Calu3 (cell line): Measurements from ENCODE around the gene FAM162B. TPM values are rescaled to one million over a fixed set of nuclear protein-coding genes. Genes with fewer than 3 reads are reported as not detected.

Experiments
- Bru-seq: library from RNA; stranded (reverse); fragments of 400-500 nt; gene quantifications from one replicate; lab custom pipeline; 2021; lab: Mats Ljungman, UMichigan
- BruChase-seq, 2 experiments: library from RNA; stranded (reverse); fragments of 400-500 nt; gene quantifications; one replicate each; lab custom pipeline; 2021; lab: Mats Ljungman, UMichigan
- BruUV-seq: library from RNA; stranded (reverse); fragments of 400-500 nt; replicated peaks from 2 replicates; lab custom pipeline; 2021; lab: Mats Ljungman, UMichigan
- CTCF ChIA-PET: fragments of 300-600 bp; sonication (Branson Sonifier 250); formaldehyde crosslinking; loops from one replicate; lab custom pipeline; 2022; ENCODE audit warnings: antibody characterized with exemption; lab: Charles Lee
- DNase-seq: peaks from one replicate; pipeline ENCODE4 v3.0.0; 2022
- H3K27ac Mint-ChIP-seq: one replicate; pipeline ENCODE4 v1.8.0; 2022; ENCODE audit warnings: mixed read lengths; ENCODE audit not compliant: unreplicated experiment
- H3K27me3 Mint-ChIP-seq: one replicate; pipeline ENCODE4 v1.8.0; 2022; ENCODE audit warnings: mixed read lengths; ENCODE audit not compliant: unreplicated experiment
- H3K36me3 Mint-ChIP-seq: one replicate; pipeline ENCODE4 v1.8.0; 2022; ENCODE audit warnings: mild to moderate bottlenecking, moderate library complexity, mixed read lengths; ENCODE audit not compliant: insufficient read depth, unreplicated experiment
- H3K4me1 Mint-ChIP-seq: one replicate; pipeline ENCODE4 v1.8.0; 2022; ENCODE audit warnings: mild to moderate bottlenecking, low read depth, mixed read lengths; ENCODE audit not compliant: unreplicated experiment
- H3K4me3 Mint-ChIP-seq: one replicate; pipeline ENCODE4 v1.8.0; 2022; ENCODE audit warnings: mild to moderate bottlenecking, low read depth, moderate library complexity, mixed read lengths; ENCODE audit not compliant: unreplicated experiment
- H3K9me3 Mint-ChIP-seq: one replicate; pipeline ENCODE4 v1.8.0; 2022; ENCODE audit warnings: low read depth, mixed read lengths; ENCODE audit not compliant: unreplicated experiment
- intact Hi-C: fragments of 100-400 bp; cut with micrococcal nuclease; formaldehyde crosslinking; loops from one replicate; pipeline ENCODE4 v1.10.0; 2022; ENCODE audit not compliant: unreplicated experiment
- long read RNA-seq: library from polyadenylated mRNA; stranded (forward); transcript quantifications from one replicate; pipeline ENCODE4 v2.0.0, GENCODE V29; 2022
- total RNA-seq: library from RNA; stranded (reverse); gene quantifications from 2 replicates; pipeline ENCODE4 v1.2.3, GENCODE V29; 2022
- TF ChIP-seq, protein P1 (sequence below): fragments of 200-600 bp; IDR thresholded peaks from one replicate; pipeline ENCODE4 v1.8.0; 2022; ENCODE audit warnings: antibody characterized with exemption; ENCODE audit not compliant: unreplicated experiment

FAM162B gene
- not detected in 2 replicates for total RNA-seq
- percentile 9 among the genes with signal in this experiment for Bru-seq, nascent RNA
- not detected for BruChase-seq, experiment 1, labeled RNA remaining after a 6-hour chase
- not detected for BruChase-seq, experiment 2, labeled RNA remaining after a 2-hour chase
- long read RNA-seq: 0 reads

DNA sequence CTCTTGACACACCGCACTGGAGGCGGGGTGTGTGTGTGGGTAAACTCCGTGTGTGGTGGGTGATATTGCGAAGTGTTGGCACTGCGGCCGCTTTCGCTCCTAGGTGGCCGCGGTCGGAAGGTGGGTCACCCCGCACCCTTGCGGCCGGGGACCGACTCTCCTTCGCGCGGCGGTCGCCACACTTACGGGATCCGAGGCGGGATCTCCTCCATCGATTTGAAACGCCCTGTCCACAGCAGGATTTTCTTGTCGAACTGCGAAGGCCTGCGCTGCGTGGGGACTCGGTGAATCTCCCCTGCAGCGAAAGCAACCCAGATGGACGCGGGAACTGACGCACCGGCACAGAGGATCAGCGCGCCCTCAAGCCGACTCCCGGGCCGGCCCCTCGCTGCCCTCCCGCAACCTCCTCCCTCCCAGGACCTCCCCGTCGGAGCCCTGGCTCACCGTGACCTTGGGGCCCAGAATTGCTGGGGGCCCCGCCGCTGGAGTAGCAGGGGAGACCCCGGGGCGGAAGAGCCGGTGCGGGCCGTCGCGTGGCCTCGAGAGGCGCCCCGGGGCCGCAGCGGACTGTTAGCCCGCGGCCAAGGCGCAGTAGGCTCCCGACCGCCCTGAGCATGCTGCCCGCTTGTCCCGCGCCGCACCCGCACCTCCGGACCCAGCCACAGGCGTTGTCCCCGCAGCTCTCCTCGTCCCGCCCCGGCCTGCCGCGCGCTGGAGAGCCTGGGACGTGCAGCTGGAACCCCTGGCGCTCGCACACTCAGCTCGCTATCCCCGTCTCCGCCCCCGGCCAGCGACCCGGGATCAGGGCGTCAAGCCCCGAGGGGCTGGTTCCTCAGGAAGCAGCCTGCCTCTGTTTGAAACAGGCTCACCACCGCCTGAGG, at the start of gene FAM162B:
FAM162B (minus strand) TSS at position 759 of the 881 bp plus-strand sequence; CDS start at position 616, 143 bp downstream.
- CTCF ChIA-PET: no interaction called here
- H3K27ac Mint-ChIP-seq: no peak within 1 kb of the TSS

DNA sequence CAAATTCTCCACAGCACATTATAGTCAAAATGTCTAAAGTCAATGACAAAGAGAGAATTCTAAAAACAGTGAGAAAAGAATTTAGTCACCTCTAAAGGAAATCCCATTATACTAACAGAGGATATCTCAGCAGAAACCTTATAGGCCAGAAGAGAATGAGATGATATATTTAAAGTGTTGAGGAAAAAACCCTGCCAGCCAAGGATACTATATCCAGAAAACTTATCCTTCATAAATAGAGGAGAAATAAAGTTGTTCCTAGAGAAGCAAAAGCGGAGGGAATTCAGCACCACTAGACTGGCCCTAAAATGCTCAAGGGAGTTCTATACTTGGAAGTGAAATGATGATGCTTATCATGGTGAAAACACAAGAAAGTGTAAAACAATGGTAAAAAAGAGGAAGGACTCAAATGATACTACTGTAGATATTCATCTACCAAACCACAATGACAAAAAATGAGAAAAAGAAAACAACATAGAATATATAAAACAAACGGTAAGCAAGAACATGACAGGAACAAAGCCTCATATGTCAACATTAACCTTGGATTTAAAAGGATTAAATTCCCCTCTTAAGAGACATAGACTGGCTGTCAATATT, 46.6 kb upstream of the FAM162B start:
- intact Hi-C loops: no loop called here
- no TSS peak for BruUV-seq
- Mint-ChIP-seq H3K4me1 (no peaks in the 10 kb centered on the region), H3K27me3 (no peaks in the 10 kb centered on the region), H3K36me3 (no peaks in the 10 kb centered on the region), H3K27ac (no peak overlapping the region), H3K9me3 (no peaks in the 10 kb centered on the region), H3K4me3 (no peak overlapping the region)
- TF ChIP-seq, protein P1, sequence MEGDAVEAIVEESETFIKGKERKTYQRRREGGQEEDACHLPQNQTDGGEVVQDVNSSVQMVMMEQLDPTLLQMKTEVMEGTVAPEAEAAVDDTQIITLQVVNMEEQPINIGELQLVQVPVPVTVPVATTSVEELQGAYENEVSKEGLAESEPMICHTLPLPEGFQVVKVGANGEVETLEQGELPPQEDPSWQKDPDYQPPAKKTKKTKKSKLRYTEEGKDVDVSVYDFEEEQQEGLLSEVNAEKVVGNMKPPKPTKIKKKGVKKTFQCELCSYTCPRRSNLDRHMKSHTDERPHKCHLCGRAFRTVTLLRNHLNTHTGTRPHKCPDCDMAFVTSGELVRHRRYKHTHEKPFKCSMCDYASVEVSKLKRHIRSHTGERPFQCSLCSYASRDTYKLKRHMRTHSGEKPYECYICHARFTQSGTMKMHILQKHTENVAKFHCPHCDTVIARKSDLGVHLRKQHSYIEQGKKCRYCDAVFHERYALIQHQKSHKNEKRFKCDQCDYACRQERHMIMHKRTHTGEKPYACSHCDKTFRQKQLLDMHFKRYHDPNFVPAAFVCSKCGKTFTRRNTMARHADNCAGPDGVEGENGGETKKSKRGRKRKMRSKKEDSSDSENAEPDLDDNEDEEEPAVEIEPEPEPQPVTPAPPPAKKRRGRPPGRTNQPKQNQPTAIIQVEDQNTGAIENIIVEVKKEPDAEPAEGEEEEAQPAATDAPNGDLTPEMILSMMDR: no peak
- no peak for DNase-seq
- CTCF ChIA-PET: no interaction called here

More for the DNA sequence above, at the start of gene FAM162B:
- peaks cover 5% of the 10 kb centered on the region for H3K4me1 Mint-ChIP-seq
- peak within 1 kb of the TSS; percentile 71 for H3K4me3 Mint-ChIP-seq
- peak; percentile 21 for DNase-seq
- intact Hi-C loops: no loop called here
- TF ChIP-seq, protein P1: no peak
- peaks cover 22% of the 10 kb centered on the region for H3K27me3 Mint-ChIP-seq
- peaks cover 15% of the 10 kb centered on the region for H3K36me3 Mint-ChIP-seq
- BruUV-seq: no TSS peak
- H3K9me3 Mint-ChIP-seq: no peaks in the 10 kb centered on the region

GRCh38 chr6:116801971-116802370, 36.5 kb upstream of the FAM162B start:
- CTCF ChIA-PET: no interaction called here
- intact Hi-C loops: no loop called here
- H3K27ac Mint-ChIP-seq: no peak overlapping the region
- peaks cover 28% of the 10 kb centered on the region for H3K27me3 Mint-ChIP-seq
- H3K9me3 Mint-ChIP-seq: no peaks in the 10 kb centered on the region
- H3K4me3 Mint-ChIP-seq: no peak overlapping the region
- TF ChIP-seq, protein P1: no peak
- no peak for DNase-seq
- peaks cover 8% of the 10 kb centered on the region for H3K4me1 Mint-ChIP-seq
- no TSS peak for BruUV-seq
- H3K36me3 Mint-ChIP-seq: no peaks in the 10 kb centered on the region

GRCh38 chr6:116799945-116800344, 34.4 kb upstream of the FAM162B start:
- no TSS peak for BruUV-seq
- CTCF ChIA-PET: no interaction called here

More at GRCh38 chr6:116799945-116800344, 34.4 kb upstream of the FAM162B start:
- Mint-ChIP-seq H3K9me3 (no peaks in the 10 kb centered on the region), H3K4me3 (no peak overlapping the region), H3K27me3 (peaks cover 28% of the 10 kb centered on the region), H3K36me3 (no peaks in the 10 kb centered on the region), H3K27ac (no peak overlapping the region), H3K4me1 (peaks cover 8% of the 10 kb centered on the region)
- DNase-seq: no peak
- TF ChIP-seq, protein P1: no peak
- intact Hi-C loops: no loop called here
